Measurements from ENCODE around the gene TMEM145.

TMEM145 gene

GRCh38 chr19:42343344-42344110, 30.4 kb downstream of the TMEM145 start:
- H3K36me3 ChIP-seq (replicated peaks), result no peaks in the 10 kb centered on the region
- in situ Hi-C loops (cut with HindIII; ENCODE audit: low pct_ligation_motif_present, low sequenced_read_pairs), result no loop called here
- DNase-seq, result no peak
- TF ChIP-seq CTCF (IDR thresholded peaks at IDR 0.05; ENCODE audit: low read depth, low read length, missing control alignments), result peak; percentile 42
- no peaks in the 10 kb centered on the region for H3K27me3 ChIP-seq (replicated peaks)
- no peak overlapping the region for H3K27ac ChIP-seq
- H3K4me3 ChIP-seq (ENCODE audit: low read depth, low read length), result no peak overlapping the region

- in situ Hi-C loops (cut with HindIII; ENCODE audit: low pct_ligation_motif_present, low sequenced_read_pairs), result no loop called here
- Histone ChIP-seq H3K27ac (no peak overlapping the region), H3K36me3 (replicated peaks) (no peaks in the 10 kb centered on the region), H3K27me3 (replicated peaks) (no peaks in the 10 kb centered on the region), H3K4me3 (ENCODE audit: low read depth, low read length) (no peak overlapping the region)
- DNase-seq, result no peak
- TF ChIP-seq CTCF (IDR thresholded peaks at IDR 0.05; ENCODE audit: low read depth, low read length, missing control alignments), result no peak
Observed at GRCh38 chr19:42344336-42344893, 31.3 kb downstream of the TMEM145 start.

- H3K4me3 ChIP-seq (ENCODE audit: low read depth, low read length), result no peak overlapping the region
- H3K27me3 ChIP-seq (replicated peaks), result no peaks in the 10 kb centered on the region
- no peak for TF ChIP-seq CTCF (IDR thresholded peaks at IDR 0.05; ENCODE audit: low read depth, low read length, missing control alignments)
- no peaks in the 10 kb centered on the region for H3K36me3 ChIP-seq (replicated peaks)
- in situ Hi-C loops (cut with HindIII; ENCODE audit: low pct_ligation_motif_present, low sequenced_read_pairs), result no loop called here
- no peak overlapping the region for H3K27ac ChIP-seq
- no peak for DNase-seq
Observed at GRCh38 chr19:42345191-42345812, 32.2 kb downstream of the TMEM145 start.

- DNase-seq, result no peak
- no peaks in the 10 kb centered on the region for H3K27me3 ChIP-seq (replicated peaks)
- no peaks in the 10 kb centered on the region for H3K36me3 ChIP-seq (replicated peaks)
- H3K27ac ChIP-seq, result no peak overlapping the region
- no peak for TF ChIP-seq CTCF (IDR thresholded peaks at IDR 0.05; ENCODE audit: low read depth, low read length, missing control alignments)
- H3K4me3 ChIP-seq (ENCODE audit: low read depth, low read length), result no peak overlapping the region
- in situ Hi-C loops (cut with HindIII; ENCODE audit: low pct_ligation_motif_present, low sequenced_read_pairs), result no loop called here
Observed at GRCh38 chr19:42348211-42348610, 35.1 kb downstream of the TMEM145 start.

- no peaks in the 10 kb centered on the region for H3K27me3 ChIP-seq (replicated peaks)
- no peak for TF ChIP-seq CTCF (IDR thresholded peaks at IDR 0.05; ENCODE audit: low read depth, low read length, missing control alignments)
- H3K4me3 ChIP-seq (ENCODE audit: low read depth, low read length), result no peak overlapping the region
- H3K27ac ChIP-seq, result no peak overlapping the region
- in situ Hi-C loops (cut with HindIII; ENCODE audit: low pct_ligation_motif_present, low sequenced_read_pairs), result no loop called here
- DNase-seq, result no peak
- no peaks in the 10 kb centered on the region for H3K36me3 ChIP-seq (replicated peaks)
Observed at GRCh38 chr19:42349378-42350107, 36.4 kb downstream of the TMEM145 start.
